GM18909 (cell line): Measurements from ENCODE around the gene MBP.

Experiments used
- ATAC-seq: cut with Tn5 transposase; IDR thresholded peaks from one replicate; pipeline ENCODE4 v1.9.1; 2021; ENCODE audit warnings: mild to moderate bottlenecking; ENCODE audit not compliant: unreplicated experiment, poor library complexity

MBP gene

DNA sequence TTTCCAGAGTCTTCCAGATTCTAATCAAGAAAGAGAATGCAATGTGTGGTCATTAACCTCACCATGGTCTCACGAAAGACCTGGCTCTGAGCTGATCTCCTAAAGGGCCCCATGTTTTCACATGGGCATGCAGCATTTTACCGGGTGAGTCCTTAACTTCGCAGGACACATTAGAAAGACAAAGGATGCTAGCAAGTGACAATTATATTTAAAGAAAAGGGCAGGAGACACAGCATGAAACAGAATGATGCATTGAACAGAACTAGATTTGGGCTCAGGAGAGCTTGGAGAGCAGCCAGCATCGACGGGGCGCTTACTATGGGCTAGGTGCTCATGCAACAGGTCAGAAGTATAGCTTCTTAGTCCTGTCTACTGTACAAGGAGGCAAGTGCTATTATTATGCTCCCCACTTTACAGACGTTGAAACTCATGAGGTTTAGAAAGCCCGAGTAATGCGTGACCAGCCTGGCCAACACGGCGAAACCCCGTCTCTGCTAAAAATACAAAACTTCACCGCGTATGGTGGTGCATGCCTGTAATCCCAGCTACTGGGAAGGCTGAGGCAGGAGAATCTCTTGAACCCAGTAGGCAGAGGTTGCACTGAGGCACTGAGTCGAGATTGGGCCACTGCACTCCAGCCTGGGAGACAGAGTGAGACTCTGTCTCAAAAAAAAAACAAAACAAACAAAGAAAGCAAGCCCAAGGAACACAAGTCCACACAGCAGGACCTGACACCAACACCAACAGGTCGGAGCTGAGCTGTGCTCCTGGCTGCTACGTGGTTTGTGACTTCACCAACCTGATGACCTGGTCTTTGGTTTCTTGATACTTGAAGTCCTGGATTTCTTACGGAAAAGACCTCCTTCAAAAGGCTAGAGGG is 16.1 kb downstream of the MBP start:
- ATAC-seq: no peak

DNA sequence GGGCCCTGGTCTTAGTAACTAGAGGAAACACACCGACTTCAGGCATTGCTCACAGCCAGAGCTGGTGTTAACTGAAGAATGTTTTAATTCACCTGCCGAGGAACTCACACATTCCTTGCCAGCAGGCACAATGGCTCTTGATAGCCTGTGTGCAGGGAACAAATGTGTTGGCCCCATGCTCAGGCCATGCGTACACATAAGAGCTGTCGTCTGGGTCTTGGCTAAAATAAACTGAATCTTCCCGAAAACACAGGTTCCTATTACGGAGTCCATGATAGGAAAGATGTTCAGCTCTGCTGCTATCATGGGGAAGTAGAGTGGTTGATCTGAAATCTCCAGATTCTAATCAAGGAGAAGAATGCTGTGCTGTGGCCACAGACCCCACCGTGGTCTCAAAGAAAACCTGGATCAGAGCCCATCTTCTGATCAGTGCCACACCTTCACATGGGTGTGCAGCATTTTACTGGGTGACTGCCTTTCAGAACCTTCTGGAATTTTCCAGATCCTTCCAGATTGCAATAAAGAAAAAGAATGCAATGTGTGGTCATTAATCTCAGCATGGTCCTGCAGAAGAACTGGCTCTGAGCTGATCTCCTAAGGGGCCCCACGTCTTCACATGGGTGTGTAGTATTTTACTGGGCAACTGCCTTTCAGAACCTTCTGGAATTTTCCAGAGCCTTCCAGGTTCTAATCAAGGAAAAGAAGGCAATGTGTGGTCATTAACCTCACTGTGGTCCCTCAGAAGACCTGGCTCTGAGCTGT is 17.2 kb downstream of the MBP start:
- peak; percentile 2 for ATAC-seq

DNA sequence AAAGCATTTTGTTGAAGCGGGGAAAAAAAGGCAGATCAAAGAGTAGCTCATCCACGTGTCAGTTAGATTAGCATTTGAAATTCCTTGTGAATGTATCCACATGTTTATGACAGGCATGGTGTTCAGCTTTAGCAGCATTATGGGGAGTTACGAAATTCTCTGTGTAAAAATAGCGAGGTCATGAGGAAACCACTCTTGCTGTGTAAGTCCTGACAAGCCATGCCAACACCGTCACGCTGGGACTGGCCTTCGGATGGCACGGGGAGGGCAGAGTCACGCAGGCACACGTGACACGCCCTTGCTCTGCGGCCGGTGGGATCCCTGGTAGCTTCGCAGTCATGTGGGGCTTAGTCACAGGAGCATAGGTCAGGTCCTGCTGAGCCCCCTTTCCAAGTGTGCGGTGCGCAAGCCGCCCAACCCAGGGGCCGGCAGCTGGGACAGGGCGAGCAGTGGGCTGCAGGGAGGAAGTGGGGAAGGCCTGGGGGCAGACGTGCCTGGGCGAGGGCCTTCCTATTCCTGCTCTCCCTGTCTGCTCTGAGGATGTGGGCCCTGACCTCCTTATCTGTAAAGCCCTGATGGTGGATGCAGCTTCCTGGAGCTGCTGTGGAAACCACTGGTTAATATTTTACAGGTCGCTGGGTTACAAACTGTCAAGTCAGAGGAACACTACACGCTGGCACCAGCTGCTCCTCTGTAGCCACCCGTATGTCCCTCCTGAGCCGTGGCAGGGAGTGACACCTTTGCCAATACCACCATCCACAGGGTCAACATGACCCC is 18.0 kb downstream of the MBP start:
- ATAC-seq: peak; percentile 94

DNA sequence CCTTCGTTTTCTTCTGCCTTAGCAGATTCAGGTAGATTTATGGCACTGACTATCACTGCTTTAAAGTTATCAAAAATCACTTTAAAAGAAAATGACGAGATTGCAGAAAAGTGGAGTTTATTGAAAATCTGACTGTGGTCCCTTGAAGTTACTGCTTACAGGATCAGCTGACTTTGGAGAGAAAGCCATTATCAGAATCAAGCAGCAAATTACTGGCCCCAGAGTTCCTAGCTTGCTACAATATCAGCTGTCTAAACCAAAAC is 18.5 kb downstream of the MBP start:
- no peak for ATAC-seq

DNA sequence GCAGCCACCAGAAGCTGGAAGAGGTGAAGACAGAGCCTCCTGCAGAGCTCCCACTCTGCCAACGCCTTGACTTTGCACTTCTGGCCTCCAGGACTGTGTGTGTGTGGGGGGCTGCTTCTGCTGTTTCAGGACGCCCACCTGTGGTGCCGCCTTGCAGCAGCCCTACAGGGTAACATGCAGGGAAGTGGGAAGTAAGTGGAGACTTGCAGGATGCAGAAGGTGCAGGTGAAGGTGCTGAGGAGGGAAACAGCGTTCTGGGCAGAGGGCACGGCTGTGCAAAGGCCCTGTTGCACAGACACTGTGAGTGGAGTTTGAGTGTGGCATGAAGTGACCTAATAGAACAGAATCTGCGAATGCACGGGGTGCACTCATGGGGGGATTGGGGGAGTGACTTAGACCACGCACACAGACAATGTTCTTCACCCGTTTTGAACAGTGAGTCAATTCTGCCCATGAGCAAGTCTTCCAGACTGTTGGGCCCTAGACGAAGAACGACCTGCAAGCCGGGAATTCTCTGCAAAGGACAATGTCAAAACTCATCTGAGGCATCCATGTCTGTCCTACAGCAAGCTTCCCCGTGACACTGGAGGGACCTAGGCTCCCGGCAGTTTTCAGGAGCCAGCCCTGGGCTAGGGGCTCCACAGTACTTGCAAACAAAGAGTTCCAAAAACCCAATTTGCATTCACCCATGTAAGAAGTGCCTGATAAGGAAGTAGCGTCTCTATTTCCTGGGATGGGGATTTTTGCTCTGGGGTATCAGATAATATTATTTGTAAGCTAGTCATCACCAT is 19.0 kb downstream of the MBP start:
- ATAC-seq: no peak

DNA sequence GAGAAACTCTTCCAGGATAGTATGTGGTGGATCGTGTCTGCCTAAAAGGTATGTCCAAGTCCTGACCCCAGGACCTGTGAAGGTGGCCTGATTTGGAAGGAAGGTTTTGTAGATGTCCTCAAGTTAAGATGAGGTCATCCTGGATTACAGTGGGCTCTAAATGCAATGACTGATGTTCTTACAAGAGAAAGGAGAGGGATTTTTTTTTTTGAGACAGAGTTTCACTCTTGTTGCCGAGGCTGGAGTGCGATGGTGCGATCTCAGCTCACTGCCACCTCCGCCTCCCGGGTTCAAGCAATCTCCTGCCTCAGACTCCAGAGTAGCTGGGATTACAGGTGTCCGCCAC is 19.9 kb downstream of the MBP start:
- no peak for ATAC-seq

DNA sequence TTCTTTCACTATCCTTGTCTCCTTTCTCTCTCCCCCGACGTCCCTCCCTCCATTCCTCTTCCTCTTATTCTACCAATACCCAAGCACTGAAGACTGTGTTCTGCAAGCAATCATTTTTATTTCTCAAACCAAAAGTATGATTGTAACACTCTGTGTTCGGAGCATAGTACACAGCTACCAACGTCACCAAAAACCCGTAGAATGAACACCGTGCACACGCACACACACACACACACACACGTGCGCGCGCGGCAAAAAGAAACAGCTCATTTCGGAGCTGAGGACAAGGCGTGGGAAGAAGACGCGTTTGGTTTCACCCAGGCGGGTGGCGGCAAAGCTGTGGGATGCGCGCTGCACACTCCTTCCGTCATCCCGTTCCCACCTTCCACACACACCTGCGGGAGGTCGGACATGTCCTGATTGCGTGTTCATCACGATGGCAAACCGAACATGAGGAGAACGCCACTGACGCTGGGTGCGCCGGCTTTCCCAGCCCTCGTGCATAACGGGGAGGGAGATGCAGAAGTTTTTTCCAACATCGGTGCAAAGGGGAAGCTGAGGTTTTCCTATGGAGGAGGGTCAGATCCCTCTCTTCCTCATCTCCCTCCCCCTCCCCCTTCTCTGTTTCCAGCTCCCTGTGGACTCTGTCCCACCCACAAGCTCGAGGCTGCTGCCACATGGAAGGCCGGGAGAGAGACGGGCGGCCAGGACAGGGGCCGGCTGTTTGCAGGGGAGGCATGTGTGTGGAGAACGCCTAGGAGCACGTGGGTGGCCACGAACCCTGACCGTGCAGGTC is 20.4 kb downstream of the MBP start:
- no peak for ATAC-seq

DNA sequence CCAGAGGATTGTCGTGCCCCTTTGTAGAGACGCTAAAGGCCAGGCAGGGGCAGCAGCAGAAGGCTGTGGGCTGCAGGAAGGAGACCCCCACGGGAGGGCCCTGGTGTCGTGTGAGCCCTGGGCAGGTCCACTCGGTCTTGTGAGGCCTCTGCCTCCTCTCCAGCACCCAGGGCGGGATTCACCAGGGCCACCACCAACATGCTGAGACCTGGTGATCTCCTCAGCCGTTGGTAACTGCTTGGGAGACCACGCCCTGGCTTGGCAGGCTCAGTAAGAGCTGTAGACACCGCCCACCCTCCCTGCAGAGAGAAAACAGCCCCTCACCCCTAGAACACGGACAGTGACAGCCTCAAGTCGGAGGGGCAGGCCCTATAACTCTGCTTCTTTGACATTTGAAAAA is 21.1 kb downstream of the MBP start:
- no peak for ATAC-seq

DNA sequence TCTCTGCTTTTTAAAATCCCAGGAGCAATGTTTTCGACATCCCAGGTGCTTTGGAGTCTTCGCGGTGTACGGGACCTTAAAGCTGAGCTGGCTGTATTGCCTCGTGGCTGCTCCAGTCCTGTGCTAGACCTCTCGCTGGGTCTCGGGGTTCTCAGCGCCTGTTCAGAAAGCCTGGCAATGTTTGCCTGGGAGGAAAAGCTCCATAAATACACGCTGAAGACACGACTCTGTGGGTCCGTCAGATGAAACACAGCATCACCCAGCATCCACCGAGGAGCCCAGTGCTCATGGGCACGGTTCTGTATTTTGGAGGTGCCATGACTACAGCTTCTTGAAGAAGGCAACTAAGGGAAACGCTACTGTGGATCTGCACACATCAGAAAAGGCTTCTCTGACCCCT is 21.6 kb downstream of the MBP start:
- ATAC-seq: no peak

DNA sequence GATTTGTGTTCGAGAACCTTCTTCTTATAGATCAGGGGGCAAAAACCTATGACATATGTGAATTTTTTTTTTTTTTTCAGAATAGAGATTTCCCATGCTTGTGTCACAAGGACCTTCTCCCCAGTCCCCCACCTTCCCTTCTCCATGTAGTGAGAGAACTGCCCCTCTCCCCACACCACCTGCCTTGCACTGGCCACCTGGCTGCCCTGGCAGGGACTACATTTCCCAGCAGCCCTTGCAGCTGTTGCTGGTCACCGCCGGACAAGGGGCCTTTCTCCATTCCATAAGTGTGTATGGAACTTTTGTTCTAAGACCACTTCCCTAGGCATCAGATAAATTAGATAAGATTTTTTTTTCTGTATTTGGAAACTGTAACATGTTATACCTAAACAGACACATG is 22.2 kb downstream of the MBP start:
- ATAC-seq: no peak

DNA sequence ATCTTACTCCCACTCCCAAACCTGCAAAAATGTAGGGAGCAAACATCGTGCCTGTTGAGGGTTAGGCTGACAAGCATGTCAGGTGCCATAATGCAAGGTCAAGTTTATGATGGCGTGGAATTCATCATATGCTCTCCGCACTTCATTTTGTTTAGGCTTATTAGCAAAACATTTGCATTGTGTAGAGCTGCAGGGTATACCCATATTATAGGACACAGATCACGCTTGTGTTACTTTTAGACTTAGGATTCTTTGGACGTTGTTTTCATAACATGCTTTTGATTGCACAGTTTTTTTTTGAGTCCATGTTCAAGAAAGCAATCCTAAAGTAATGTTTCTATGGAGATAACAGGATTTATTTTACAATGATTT is 22.9 kb downstream of the MBP start:
- no peak for ATAC-seq

DNA sequence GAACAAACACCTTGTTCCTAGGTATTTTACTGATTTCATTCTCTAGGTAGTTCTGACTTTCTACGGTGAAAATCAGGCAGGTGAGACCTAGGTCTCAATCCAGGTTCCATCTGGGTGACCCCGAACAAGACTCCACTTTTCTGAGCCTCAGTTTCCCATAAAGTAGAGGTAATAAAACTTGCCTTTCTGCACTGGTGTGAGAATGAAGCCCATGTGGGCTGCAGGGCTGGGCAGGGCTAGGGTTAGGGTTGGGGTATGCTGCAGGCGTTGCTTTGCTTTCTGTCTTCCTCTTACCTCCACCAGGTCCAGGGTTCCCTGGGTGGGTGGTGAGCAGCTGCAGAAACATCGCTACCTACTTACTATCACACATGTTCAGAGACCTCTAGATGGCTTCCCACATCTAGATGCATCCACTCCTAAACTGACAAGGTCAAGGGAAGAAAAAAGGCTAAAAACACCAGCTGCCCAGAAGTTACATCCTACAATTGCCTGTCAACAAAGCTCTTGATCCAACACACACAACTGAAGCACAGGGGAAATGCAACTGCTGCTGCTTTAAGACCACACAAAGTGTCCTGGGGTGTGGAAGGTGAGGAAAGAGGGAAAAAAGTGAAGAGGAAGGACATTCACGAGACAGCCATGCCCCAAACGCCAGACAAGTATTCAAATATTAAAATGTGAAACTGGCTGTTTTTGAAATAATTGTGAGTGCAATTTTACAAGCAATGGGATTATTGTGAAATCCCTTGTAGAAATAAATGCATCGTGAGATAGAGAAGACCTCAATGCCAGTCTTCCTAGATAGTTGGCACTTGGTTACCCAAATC is 23.5 kb downstream of the MBP start:
- ATAC-seq: no peak

DNA sequence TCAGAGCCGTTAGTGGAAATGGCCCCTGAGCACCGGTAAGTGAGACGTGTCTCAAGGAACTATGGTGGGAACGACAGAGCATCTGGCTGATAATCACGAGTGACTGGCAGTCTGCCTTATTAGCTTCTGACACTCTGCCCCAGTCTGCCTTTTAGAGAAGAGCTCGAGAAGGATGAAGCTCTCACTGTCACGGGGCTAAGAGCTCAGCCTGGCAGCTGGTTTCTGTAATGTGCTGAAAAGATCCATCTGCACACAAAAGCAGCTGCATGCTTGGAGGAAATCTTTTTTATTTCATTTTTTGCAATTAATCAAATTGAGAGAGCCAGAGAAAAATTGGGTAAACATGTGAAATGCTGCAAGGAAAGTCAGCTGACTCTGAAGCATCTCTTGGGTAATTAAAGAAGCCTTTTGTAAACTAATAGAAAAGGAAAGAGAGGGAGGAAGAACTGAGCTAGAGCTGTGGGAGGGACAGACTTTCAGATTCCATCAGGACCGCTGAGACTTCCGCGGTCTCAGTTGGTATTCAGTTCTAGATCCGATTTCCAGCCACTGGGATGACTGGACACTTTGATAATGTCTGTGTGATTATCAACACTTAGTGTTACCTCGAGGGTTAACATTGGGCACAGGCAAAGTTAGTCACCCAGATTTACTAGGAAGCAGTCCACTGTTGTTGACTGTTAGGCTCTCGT is 24.4 kb downstream of the MBP start:
- peak; percentile 63 for ATAC-seq

DNA sequence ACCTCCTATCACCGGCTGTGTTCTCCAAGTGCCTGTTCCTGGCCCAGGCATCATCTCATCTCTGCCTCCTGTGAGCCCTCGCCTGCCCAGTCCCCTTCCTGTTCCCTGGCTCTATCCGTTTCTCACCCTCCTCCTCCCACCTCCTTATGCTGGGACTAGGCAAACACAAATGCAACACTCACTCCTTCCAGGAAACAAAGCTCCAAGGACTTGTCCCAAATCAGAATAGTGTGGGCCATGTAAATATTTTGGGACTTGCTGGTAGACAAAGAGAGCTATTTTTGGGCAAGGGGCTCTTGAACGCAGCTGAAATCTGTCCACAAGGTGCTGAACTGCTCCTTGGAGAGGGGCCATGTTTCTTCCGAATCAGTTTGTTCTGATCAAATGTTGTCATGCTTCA is 25.3 kb downstream of the MBP start:
- ATAC-seq: no peak

DNA sequence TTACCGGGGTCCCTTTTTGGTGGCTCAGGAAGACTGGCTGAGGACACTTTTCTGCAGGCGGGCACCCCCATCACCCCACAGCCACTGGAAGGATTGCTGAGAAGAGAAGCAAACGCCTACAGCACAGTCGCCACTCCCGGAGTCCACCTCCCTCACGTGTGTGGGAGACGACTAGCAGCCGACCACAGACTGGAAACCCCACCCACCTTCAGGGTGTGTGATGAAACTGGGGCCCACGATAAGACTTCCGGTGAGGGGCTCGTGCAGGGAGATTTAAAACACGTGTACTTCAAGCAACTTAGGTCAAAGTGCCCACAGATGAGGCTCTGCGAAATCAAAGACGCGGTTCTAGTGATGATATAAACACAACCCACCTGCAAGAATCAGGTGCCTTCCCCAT is 26.3 kb downstream of the MBP start:
- no peak for ATAC-seq

DNA sequence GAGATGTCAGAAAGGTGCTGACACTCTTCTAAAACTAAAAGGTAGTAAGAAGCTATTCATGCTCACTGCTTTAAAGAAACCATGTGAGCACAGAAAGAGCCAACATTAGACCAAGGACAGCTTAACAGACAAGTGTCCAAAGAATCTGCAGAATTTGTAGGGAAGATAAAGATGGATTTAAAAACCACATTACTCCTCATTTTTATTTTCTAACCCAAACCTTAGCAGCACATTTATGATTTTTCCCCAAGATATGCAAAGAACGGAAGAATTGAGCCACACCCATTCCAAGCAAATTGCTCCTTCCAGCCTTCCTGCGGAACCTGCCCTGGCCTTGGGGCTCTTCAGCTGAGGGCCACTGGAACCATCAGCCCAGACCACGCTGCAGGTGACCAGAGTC is 26.9 kb downstream of the MBP start:
- no peak for ATAC-seq

DNA sequence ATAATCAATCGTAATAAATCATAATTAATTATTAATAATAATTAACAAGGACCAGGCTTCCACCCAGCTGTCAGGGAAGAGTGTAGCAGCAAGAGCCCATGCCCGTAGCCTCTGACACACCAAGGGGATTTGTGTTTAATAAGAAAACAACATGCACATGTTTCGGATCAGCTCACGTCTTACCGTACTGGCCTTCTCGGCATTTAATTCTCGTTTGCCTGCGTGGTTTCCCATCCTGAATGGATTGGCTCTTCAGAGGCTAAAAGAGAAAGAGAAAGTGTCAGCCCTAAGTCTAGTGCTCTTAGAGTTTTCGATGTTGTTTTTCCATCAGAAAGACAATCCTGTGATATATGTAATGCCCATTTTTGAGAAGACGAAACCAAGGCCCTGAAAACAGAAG is 27.6 kb downstream of the MBP start:
- no peak for ATAC-seq

DNA sequence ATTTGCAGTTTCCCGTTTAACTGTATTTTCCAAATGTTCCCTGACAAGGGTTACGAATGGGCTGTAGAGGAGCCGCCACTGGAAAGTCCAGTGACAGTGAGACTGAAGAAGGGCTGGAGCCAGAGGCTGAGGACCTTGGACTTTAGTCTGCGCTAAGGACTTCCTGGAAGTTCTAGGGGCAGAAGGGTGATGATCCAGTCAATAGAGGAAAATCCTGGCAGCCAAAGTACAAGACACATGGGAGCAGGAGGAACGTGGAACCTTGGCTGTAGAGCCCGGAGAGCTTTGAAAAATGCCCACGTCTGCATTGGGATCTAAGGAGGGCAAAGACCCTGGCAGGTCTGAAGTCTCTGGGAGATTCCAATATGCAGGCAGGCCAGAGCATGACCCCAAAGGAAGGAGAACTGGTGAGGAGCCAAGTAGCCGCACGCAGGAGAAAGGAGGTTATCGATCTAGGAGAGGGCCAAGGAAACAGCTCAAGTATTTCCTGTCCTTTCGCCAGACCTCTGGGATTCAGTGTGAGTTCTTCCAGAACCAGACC is 28.5 kb downstream of the MBP start:
- no peak for ATAC-seq
